Naive thymus-derived CD8-positive, alpha-beta T cell (primary cell): Measurements from ENCODE around the gene PPIE. TPM values are rescaled to one million over a fixed set of nuclear protein-coding genes. Genes with fewer than 3 reads are reported as not detected.
A peak's percentile ranks its signal among the peaks of the same experiment; 100 is the strongest.

Experiments used
- ATAC-seq, 2 donors: fragments of 150-1000 bp; cut with Tn5 transposase in 1 of 2; sonication (Bioruptor Pico), chemical (Tn5 transposase) in 1 of 2; 1 replicate in 1 of 2; 2 replicates in 1 of 2; pipeline ENCODE4 v1.10.0; 2021; ENCODE audit warnings: mild to moderate bottlenecking in 2 of 2, moderate library complexity in 2 of 2
- POLR2A ChIA-PET: fragments of 350-600 bp; sonication (Branson Sonifier 250); formaldehyde crosslinking; loops from one replicate; lab custom pipeline; 2021; ENCODE audit warnings: antibody characterized with exemption; lab: Charles Lee
- DNase-seq, 10 donors: peaks; one replicate each; pipeline versions ENCODE4 v3.0.0 to v3.0.0-alpha.2; 2020 to 2022
- H3K27ac Mint-ChIP-seq, 10 donors: one replicate each; pipeline ENCODE4 v1.8.0; 2020 to 2022; ENCODE audit warnings: mild to moderate bottlenecking in 10 of 10, mixed read lengths in 10 of 10, moderate library complexity in 4 of 10, inconsistent platforms in 1 of 10
- H3K27me3 Mint-ChIP-seq, 5 donors: one replicate each; pipeline ENCODE4 v1.8.0; 2021 to 2022; ENCODE audit warnings: mixed read lengths in 5 of 5
- H3K36me3 Mint-ChIP-seq, 3 donors: one replicate each; pipeline ENCODE4 v1.8.0; 2020 to 2022; ENCODE audit warnings: mixed read lengths in 3 of 3, mild to moderate bottlenecking in 2 of 3, inconsistent platforms in 1 of 3
- H3K4me1 Mint-ChIP-seq, 4 donors: one replicate each; pipeline ENCODE4 v1.8.0; 2021 to 2022; ENCODE audit warnings: mixed read lengths in 4 of 4
- H3K4me3 Mint-ChIP-seq, 10 donors: one replicate each; pipeline ENCODE4 v1.8.0; 2020 to 2022; ENCODE audit warnings: mild to moderate bottlenecking in 10 of 10, mixed read lengths in 10 of 10, moderate library complexity in 6 of 10, inconsistent platforms in 1 of 10
- H3K9me3 Mint-ChIP-seq, 9 donors: one replicate each; pipeline ENCODE4 v1.8.0; 2020 to 2022; ENCODE audit warnings: mixed read lengths in 9 of 9, mild to moderate bottlenecking in 3 of 9, inconsistent platforms in 1 of 9, moderate library complexity in 1 of 9
- polyA plus RNA-seq, 3 donors: library from polyadenylated mRNA; unstranded; fragments of 300-500 nt; fragmentation: Illumina TruSeq; gene quantifications; one replicate each; pipeline ENCODE4 v1.2.3, GENCODE V29; 2021
- total RNA-seq, 8 experiments: library from RNA in 2 of 8; stranded (reverse) in 2 of 8; gene quantifications; one replicate each; pipeline ENCODE4 v1.2.3 and lab custom pipeline; 2021 to 2026

The PPIE gene
- total and polyA plus RNA-seq, 5 experiments from 2014 or later: 86.9 to 123 (median 101) TPM

DNA sequence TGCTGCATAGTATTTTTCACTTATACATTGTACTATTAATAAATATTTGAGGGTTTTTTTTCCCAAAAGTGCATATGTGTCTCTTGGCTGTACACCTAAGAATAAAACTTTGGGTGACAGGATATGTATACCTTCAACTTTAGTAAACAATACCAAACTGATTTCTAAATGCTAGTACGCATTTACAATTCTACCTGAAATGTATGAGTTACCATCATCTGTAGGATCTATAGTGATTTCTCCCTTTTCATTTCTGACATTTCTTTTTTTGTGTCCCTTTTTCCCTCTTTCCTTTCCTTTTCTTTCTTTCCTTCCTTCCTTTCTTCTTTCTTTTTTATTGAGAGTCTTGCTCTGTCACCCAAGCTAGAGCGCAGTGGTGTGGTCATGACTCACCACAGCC, 66.7 kb downstream of the PPIE start:
- H3K27me3 Mint-ChIP-seq: no peaks in the 10 kb centered on the region
- POLR2A ChIA-PET: no interaction called here
- no peak for ATAC-seq
- no peak overlapping the region for H3K27ac Mint-ChIP-seq
- H3K36me3 Mint-ChIP-seq: peaks cover 4 to 15% (median 10%) of the 10 kb centered on the region in 3 donors
- peak overlapping the region in 1 of 10 donors; percentile 29 for H3K4me3 Mint-ChIP-seq
- DNase-seq: no peak
- peaks cover 2 to 14% (median 7%) of the 10 kb centered on the region in 9 donors for H3K9me3 Mint-ChIP-seq
- H3K4me1 Mint-ChIP-seq: no peaks in the 10 kb centered on the region

DNA sequence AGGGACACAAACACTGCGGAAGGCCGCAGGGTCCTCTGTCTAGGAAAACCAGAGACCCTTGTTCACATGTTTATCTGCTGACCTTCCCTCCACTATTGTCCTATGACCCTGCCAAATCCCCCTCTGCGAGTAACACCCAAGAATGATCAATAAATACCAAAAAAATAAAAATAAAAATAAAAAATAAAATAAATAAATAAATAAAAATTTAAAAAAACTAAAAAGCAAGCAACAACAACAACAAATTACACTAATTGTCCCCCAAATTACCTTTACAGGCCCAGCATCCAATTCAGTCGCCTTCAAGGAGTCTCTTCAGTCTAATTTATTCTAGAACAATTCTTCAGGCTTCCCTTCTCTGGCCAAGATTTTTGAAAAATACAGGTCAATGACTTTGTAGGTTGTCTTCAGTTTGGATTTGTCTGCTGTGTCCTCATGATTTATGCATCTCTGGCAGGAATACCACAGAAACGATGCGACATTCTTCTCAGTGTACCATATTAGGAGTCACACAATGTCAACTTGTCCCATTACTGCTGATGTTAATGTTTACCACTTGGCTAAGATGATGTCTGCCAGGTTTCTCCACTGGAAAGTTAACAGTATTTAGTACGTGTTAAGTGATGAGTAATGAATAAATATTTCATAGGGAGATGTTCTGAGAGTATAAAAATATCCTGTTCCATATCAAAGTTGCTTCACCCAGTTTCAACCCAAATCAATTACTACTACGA, 70.3 kb downstream of the PPIE start:
- DNase-seq: no peak
- peaks cover 0 to 9% (median 0%) of the 10 kb centered on the region in 5 donors for H3K27me3 Mint-ChIP-seq

DNA sequence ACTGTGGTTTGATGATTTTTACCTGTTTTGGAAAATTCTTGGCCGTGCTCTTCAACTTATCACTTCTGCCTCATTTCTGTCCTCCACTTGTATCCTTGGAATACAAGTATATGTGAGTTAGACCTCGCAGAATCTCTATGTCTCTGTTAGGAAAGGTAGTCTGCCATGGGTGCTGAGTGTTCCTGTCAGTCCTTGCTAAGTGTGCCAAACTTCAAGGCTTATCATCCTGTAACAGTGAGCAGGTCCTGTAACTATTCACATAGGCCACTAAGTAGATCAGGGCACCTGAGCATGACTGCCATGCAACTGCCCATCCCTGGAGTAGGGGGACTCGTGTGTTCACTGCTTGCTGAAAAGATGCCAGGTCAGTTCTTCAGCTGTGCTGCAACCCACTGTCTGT, 74.2 kb downstream of the PPIE start:
- Mint-ChIP-seq H3K4me1 (peaks cover 3 to 13% (median 9%) of the 10 kb centered on the region in 4 donors), H3K27me3 (peaks cover 2 to 31% (median 11%) of the 10 kb centered on the region in 5 donors), H3K4me3 (peak overlapping the region in 1 of 10 donors; percentile 15), H3K36me3 (peaks cover 0 to 4% (median 0%) of the 10 kb centered on the region in 3 donors), H3K27ac (peak overlapping the region in 1 of 10 donors; percentile 26), H3K9me3 (no peaks in the 10 kb centered on the region)
- DNase-seq (no peak), ATAC-seq (no peak)
- POLR2A ChIA-PET: no interaction called here

More for the DNA sequence above, 70.3 kb downstream of the PPIE start:
- Mint-ChIP-seq H3K9me3 (peaks cover 2 to 14% (median 7%) of the 10 kb centered on the region in 9 donors), H3K4me1 (no peaks in the 10 kb centered on the region), H3K36me3 (peaks cover 4 to 15% (median 10%) of the 10 kb centered on the region in 3 donors), H3K27ac (no peak overlapping the region), H3K4me3 (no peak overlapping the region)
- POLR2A ChIA-PET: no interaction called here
- ATAC-seq: no peak

Other genes starting within 250 kb of the PPIE start
- gene BMP8A, start 247.2 kb upstream of the PPIE start, total RNA-seq: not detected
- gene BMP8A, start 247.2 kb upstream of the PPIE start, polyA plus RNA-seq: not detected
- 100 to 1,000 TPM; 287 to 297 TPM for gene PABPC4, start 162.1 kb upstream of the PPIE start, total RNA-seq
- gene PABPC4, start 162.1 kb upstream of the PPIE start, polyA plus RNA-seq: 10 to 100 TPM; 28.7 to 44.9 (median 37.2) TPM
- under 1 TPM in 1 of 2 experiments, not detected in 1; 0.11 TPM for gene HEYL, start 99.2 kb upstream of the PPIE start, total RNA-seq
- gene HEYL, start 99.2 kb upstream of the PPIE start, polyA plus RNA-seq: under 1 TPM in 1 of 3 donors, not detected in 2; 0.30 TPM
- gene NT5C1A, start 66.8 kb upstream of the PPIE start, total RNA-seq: under 1 TPM; 0.71 to 0.88 TPM
- not detected for gene NT5C1A, start 66.8 kb upstream of the PPIE start, polyA plus RNA-seq
- 10 to 100 TPM; 31.9 to 32.5 TPM for gene HPCAL4, start 47.4 kb upstream of the PPIE start, total RNA-seq
- 1 to 10 TPM; 2.1 to 4.6 (median 3.9) TPM for gene HPCAL4, start 47.4 kb upstream of the PPIE start, polyA plus RNA-seq
- not detected for gene OXCT2, start 32.5 kb downstream of the PPIE start, total RNA-seq
- not detected for gene OXCT2, start 32.5 kb downstream of the PPIE start, polyA plus RNA-seq
- gene BMP8B, start 50.0 kb downstream of the PPIE start, total RNA-seq: under 1 TPM; 0.26 to 0.41 TPM
- gene BMP8B, start 50.0 kb downstream of the PPIE start, polyA plus RNA-seq: under 1 TPM in 1 of 3 donors, not detected in 2; 0.13 TPM
- gene TRIT1, start 144.6 kb downstream of the PPIE start, total RNA-seq: 10 to 100 TPM; 22.0 to 25.9 TPM
- 10 to 100 TPM in 2 of 3 donors, 1 to 10 TPM in 1; 9.5 to 13.0 (median 10.5) TPM for gene TRIT1, start 144.6 kb downstream of the PPIE start, polyA plus RNA-seq
- gene MYCL, start 163.0 kb downstream of the PPIE start, total RNA-seq: not detected
- not detected for gene MYCL, start 163.0 kb downstream of the PPIE start, polyA plus RNA-seq
- 1 to 10 TPM in 1 of 2 experiments, under 1 TPM in 1; 0.81 to 1.4 TPM for gene MFSD2A, start 216.3 kb downstream of the PPIE start, total RNA-seq
- gene MFSD2A, start 216.3 kb downstream of the PPIE start, polyA plus RNA-seq: under 1 TPM in 1 of 3 donors, not detected in 2; 0.22 TPM